Stimulated activated CD4-positive, alpha-beta T cell treated with anti-CD3 and anti-CD28 coated beads, TNF-alpha, amount 100 ng/mL, for 4 hours (primary cell): Measurements from ENCODE around the gene SORD.
"Not testable (repeated sequence)": the region's sequence is repeated elsewhere in the genome, so short reads cannot be mapped to it uniquely, and the experiment has no call there.

Experiments used
- DNase-seq, 3 experiments: peaks; one replicate each; pipeline ENCODE4 v3.0.0-alpha.2; 2020; ENCODE audit warnings: low read depth in 3 of 3

Gene SORD

DNA sequence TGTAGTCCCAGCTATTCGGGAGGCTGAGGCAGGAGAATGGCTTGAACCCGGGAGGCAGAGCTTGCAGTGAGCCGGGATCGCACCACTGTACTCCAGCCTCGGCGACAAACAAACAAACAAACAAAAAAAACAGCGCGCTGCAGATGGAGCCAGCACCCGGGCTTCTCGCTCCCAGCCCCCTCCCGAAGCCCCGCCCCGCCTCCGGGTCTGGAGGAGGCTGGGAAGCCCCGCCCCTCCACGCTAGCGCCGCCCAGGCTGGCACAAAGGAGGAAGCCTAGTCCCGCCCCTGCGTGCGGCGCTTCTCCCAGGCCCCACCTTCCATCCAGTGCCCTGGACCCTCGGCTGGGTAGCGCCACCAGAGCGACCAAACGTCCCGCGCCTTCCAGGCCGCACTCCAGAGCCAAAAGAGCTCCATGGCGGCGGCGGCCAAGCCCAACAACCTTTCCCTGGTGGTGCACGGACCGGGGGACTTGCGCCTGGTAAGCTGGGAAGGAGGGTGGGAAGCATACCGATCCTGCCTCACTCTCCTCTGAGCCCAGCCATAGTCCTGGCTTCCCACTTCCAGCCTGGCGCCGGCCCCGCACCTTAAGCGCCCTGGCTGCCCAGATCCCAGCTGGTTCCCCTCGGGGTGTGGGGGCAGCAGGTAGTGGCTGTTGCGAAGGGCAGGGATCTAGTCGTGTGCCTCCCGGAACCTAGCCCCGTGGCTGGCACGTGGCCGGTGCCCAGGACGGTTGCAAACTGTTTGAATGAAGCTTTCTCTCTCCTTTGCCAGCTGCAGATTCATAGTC lies at the start of gene SORD:
Gene SORD (plus strand): TSS at position 325 of the 788 bp plus-strand sequence. CDS start 89 bp downstream, at position 414.
- peak; percentile 86 to 96 (median 89) for DNase-seq

DNA sequence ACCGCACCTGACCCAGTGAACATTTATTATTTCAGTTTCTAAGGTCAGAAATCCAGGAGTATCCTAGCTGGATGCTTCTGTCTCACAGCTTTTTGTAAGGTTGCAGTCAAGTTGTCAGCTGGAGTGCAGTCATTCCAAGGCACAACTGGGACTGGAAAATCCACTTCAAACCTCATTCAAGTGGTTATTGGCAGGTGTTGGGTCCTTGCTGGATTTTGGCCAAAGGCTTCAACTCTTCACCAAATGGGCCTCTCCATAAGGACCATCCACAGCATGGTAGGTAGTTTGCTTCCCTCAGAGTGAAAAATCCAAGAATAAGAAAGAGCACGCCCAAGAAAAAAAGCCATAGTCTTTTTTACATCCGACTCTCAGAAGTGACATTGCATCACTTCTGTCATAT lies 46.8 kb upstream of the SORD start:
- DNase-seq, result not testable (repeated sequence)

- not testable (repeated sequence) for DNase-seq
These were observed 45.2 kb upstream of the SORD start for GRCh38 chr15:44977781-44978180.

GRCh38 chr15:44979617-44980339 lies 43.2 kb upstream of the SORD start:
- DNase-seq, result not testable (repeated sequence)

- not testable (repeated sequence) for DNase-seq
These were observed 38.9 kb upstream of the SORD start for GRCh38 chr15:44984144-44984543.

GRCh38 chr15:44986346-44987055 lies 36.5 kb upstream of the SORD start:
- not testable (repeated sequence) for DNase-seq

- DNase-seq, result not testable (repeated sequence)
These were observed 35.3 kb upstream of the SORD start for GRCh38 chr15:44987711-44988110.

GRCh38 chr15:44988184-44988869 lies 34.7 kb upstream of the SORD start:
- not testable (repeated sequence) for DNase-seq

DNA sequence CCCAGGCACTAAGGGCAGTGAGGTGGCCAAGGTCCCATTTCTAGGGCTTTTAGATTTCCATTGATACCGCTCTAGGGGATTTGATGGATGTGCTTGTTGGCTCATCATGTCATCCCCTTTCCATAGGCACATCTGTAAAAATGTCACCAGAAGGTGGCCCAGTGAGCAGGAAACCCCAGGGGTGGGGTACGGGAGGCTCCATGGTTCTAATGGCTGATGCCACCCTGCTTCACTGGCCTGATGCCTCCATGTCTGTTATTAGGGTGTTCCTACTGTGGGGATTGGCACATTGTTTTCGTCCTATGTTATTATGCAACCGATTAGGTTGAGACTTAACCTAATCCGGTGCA lies 34.1 kb upstream of the SORD start:
- not testable (repeated sequence) for DNase-seq

DNA sequence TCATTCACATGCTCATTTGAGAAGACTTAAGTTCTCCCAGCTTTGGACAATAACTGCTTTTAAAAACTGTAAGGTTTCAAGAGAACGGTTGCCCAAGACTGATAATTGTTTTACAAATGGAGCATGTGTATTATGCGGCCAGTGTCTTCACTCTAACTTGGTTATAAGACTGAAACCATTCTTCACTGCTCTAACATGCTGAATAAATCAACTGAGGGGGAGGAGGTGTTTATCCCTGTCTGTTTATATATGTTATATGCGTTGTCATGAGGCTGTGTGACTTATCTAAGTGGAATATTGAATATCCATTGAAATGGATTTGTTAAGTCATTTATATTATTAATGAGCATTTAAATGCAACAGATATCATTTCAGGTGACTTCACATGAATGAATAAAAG lies 25.4 kb upstream of the SORD start:
- not testable (repeated sequence) for DNase-seq

- DNase-seq, result no peak
These were observed 23.9 kb upstream of the SORD start for GRCh38 chr15:44999105-44999504.

DNA sequence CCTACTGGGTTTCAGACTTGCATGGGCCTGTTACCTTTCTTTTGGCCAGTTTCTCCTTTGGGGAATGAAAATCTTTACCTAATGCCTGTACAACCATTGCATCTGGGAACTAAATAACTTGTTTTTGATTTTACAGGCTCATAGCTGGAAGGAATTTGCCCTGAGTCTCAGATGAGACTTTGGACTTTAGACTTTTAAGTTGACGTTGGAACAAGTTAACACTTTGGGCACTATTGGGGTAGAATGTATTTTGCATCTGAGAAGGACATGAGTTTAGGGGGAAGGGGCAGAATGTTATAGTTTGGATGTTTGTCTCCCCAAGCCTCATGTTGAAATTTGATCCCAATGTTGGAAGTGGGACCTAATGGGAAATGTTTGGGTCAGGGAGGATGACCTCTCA lies 21.8 kb upstream of the SORD start:
- DNase-seq, result not testable (repeated sequence)

DNA sequence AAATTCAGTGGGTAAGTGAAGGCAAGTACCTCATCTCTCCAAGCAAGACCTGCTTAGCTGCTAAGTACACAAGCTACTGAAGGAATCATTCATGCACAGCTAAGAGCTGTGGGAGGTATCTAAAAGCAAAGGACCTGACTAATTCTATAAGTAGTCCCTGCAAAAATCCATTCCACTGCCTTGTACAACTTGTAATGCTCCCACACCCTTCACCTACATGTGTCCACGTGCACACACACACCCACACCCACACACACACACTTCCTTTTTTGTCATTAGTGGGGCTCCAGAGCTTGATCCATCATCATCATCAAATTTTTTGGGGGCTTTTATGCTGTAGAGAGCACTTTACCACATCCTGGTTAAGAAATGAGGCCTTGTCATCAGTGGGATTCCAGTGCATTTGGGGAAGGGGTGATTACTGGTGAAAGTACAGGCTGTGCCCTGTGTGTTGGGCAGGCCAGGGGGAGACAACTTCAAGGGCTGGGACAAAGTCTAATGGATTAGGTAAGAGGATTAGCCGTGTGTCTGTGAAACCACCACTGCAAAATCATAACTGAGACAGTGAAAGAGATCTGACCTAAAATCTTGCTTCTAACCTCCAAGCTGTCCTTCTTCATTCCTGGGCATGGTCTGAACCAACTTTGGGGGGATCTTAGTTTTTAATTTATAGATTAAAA lies 19.1 kb upstream of the SORD start:
- DNase-seq, result not testable (repeated sequence)

DNA sequence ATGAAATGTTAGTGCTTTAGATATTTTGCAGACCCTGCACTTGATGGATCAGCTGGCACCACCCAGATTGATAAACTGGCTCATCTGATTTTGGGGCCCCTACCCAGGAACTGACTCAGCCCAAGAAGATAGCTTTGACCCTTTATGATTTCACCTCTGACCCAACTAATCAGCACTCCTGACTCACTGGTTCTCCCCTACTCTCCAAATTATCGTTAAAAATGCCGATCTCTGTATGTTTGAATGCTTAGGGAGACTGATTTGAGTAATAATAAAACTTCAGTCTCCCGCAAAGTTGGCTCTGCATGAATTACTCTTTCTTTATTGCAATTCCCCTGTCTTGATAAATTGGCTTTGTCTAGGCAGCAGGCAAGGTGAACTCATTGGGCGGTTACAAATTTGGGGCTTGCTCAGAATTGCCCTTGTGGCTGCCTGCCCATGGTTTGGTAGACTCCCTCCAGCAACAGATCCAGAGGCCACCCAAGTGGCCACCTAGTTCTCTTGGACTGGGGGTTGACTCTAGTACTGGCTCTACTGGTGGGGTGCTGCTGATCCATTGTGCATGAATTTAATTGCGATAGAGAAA lies 18.3 kb upstream of the SORD start:
- not testable (repeated sequence) for DNase-seq

DNA sequence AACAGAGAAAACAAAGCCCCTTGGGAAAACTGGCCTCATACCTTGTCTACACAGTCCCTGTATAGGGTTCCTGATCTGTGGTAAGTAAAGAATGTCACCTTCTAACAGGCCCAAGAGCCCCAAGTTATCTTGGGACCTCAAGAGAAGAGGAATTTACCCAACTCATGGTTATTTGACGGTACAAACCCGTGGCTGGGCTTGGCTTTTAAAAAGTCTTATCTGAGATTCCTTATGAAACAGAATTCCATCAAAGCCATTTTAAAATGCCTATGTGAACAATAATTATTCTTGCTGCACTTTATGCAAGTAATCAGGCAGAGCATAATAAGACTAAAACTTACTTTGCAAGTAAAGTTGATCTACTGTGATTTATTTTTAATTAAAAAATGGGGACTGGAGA lies 13.9 kb upstream of the SORD start:
- DNase-seq, result no peak

GRCh38 chr15:45015114-45015513 lies 7.9 kb upstream of the SORD start:
- DNase-seq, result not testable (repeated sequence)

- DNase-seq, result not testable (repeated sequence)
These were observed 2.6 kb upstream of the SORD start for GRCh38 chr15:45020222-45020900.

DNA sequence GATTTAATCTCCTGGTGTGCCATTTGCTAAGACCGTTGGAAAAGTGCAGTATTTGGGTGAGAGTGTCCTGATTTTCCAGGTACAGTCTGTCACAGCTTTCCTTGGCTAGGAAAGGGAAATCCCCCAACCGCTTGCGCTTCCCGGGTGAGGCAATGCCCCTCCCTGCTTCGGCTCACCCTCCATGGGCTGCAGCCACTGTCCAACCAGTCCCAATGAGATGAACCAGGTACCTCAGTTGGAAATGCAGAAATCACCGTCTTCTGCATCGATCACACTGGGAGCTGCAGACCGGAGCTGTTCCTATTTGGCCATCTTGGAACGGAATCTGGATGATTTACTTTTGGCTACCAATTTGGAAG lies 2.1 kb upstream of the SORD start:
- DNase-seq, result not testable (repeated sequence)

- no peak for DNase-seq
These were observed 1.6 kb upstream of the SORD start for GRCh38 chr15:45021348-45021747.

DNA sequence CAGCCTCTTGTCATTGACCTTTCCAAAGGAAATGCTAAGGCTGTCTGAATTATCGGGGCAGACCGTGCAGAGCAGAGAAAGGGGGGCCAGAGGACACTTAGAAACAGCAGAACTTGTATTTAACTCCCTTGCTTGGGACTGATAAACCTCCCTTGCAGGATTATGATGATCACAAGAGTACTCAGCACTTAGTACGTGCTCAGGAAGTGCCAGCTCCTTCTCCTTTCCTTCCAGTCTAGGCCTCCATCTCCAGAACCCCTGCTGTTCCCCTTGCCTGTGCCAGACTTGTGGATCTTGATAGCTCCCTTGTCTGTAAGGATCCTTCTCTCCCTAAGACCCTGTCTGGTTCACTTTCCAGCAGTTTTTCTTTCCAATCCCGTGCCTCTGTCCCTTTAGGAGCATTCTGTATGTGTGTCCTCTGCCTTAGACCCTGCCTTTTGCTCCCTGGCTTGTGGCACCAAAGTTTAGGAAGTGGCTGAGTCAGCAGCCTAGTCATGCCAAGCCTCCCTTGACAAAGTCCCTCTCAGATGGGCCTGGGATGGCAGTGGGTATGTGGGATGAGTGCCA lies 747 bp downstream of the SORD start:
- DNase-seq, result no peak
